HTERT RPE-1 (cell line): ENCODE measurements around the gene DNAH6.

Experiments
- in situ Hi-C: fragments of 300-500 bp; cut with MboI; formaldehyde crosslinking; loops from 4 replicates; pipeline ENCODE4 v1.14.3; 2020; ENCODE audit warnings: low sequenced_read_pairs

The DNAH6 gene

GRCh38 chr2:84619794-84620371, 103.6 kb downstream of the DNAH6 start:
- in situ Hi-C loops: no loop called here

GRCh38 chr2:84628486-84628885, 112.2 kb downstream of the DNAH6 start:
- in situ Hi-C loops: no loop called here

- in situ Hi-C loops: no loop called here
Measured at GRCh38 chr2:84629550-84629949, 113.3 kb downstream of the DNAH6 start.

GRCh38 chr2:84631047-84631446, 114.7 kb downstream of the DNAH6 start:
- in situ Hi-C loops: no loop called here

- in situ Hi-C loops: no loop called here
Measured at GRCh38 chr2:84631985-84632384, 115.7 kb downstream of the DNAH6 start.

- in situ Hi-C loops: no loop called here
Measured at GRCh38 chr2:84636080-84636971, 120.0 kb downstream of the DNAH6 start.

GRCh38 chr2:84639751-84640150, 123.5 kb downstream of the DNAH6 start:
- in situ Hi-C loops: no loop called here

- in situ Hi-C loops: no loop called here
Measured at GRCh38 chr2:84640411-84640810, 124.1 kb downstream of the DNAH6 start.

- in situ Hi-C loops: no loop called here
Measured at GRCh38 chr2:84641021-84641420, 124.7 kb downstream of the DNAH6 start.

GRCh38 chr2:84643991-84644390, 127.7 kb downstream of the DNAH6 start:
- in situ Hi-C loops: no loop called here

GRCh38 chr2:84646514-84646913, 130.2 kb downstream of the DNAH6 start:
- in situ Hi-C loops: no loop called here

- in situ Hi-C loops: no loop called here
Measured at GRCh38 chr2:84647267-84647666, 131.0 kb downstream of the DNAH6 start.

- in situ Hi-C loops: no loop called here
Measured at GRCh38 chr2:84649058-84649457, 132.8 kb downstream of the DNAH6 start.

GRCh38 chr2:84649487-84650142, 133.3 kb downstream of the DNAH6 start:
- in situ Hi-C loops: no loop called here

GRCh38 chr2:84652431-84652830, 136.1 kb downstream of the DNAH6 start:
- in situ Hi-C loops: no loop called here

- in situ Hi-C loops: no loop called here
Measured at GRCh38 chr2:84653302-84653701, 137.0 kb downstream of the DNAH6 start.

GRCh38 chr2:84654414-84654813, 138.1 kb downstream of the DNAH6 start:
- in situ Hi-C loops: no loop called here

- in situ Hi-C loops: no loop called here
Measured at GRCh38 chr2:84669122-84669521, 152.8 kb downstream of the DNAH6 start.

GRCh38 chr2:84674099-84674498, 157.8 kb downstream of the DNAH6 start:
- in situ Hi-C loops: no loop called here

GRCh38 chr2:84674586-84674985, 158.3 kb downstream of the DNAH6 start:
- in situ Hi-C loops: no loop called here

GRCh38 chr2:84676295-84676694, 160.0 kb downstream of the DNAH6 start:
- in situ Hi-C loops: no loop called here

GRCh38 chr2:84678214-84678613, 161.9 kb downstream of the DNAH6 start:
- in situ Hi-C loops: no loop called here
